Right lobe of liver (tissue), 4 donors: ENCODE results near the gene CFC1.
"Not testable (repeated sequence)": the region's sequence is repeated elsewhere in the genome, so short reads cannot be mapped to it uniquely, and the experiment has no call there.

Experiments
- CTCF ChIP-seq, 4 donors: fragments of 200-600 bp in 3 of 4; fragments of 450-650 bp in 1 of 4; IDR thresholded peaks; one replicate each; pipeline versions ENCODE4 v1.5.1 to v1.8.0; 2016 to 2022; ENCODE audit warnings: antibody characterized with exemption in 4 of 4, mild to moderate bottlenecking in 2 of 4
- POLR2A ChIP-seq: fragments of 450-650 bp; IDR thresholded peaks from one replicate; pipeline ENCODE4 v1.6.1; 2017; ENCODE audit warnings: antibody characterized with exemption, mild to moderate bottlenecking
- donor health status: DM: no; HTN: no; CAD: no.
- donor health status: DM: no; HTN: no; CAD: no.
- donor health status: DM: no; HTN: yes; CAD: no.

GRCh38 chr2:130599926-130600325, 551 bp upstream of the CFC1 start:
- not testable (repeated sequence) for TF ChIP-seq POLR2A; CTCF (IDR thresholded peaks at IDR 0.05)
